Measurements from ENCODE around the gene STOX1.
"Not testable (repeated sequence)": the region's sequence is repeated elsewhere in the genome, so short reads cannot be mapped to it uniquely, and the experiment has no call there.

The STOX1 gene

DNA sequence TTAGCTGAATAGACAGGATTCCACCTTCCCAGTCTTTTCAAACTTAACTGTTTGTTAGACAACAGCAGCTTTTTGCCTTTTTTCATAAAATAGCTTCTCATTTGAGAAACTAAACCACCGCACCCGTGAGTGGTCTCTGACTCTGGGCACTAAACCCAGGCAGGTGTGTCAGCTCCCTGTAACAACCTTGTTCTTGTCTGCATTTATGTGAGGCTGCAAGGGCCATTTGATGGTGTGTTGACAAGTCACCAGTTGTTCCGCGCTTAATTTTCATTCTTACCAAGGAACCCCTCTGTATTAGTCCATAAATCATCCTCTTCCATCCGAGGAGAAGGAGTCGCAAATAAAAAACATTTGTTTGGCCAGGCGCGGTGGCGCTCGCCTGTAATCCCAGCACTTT lies 1.5 kb downstream of the STOX1 start:
- DNase-seq (ENCODE audit: insufficient read length, low spot score) (no peak), FAIRE-seq (no peak)
- no peak for TF ChIP-seq POLR2AphosphoS5 (IDR thresholded peaks at IDR 0.05; ENCODE audit: low read depth, low read length)
- TF ChIP-seq PAX5 (IDR thresholded peaks at IDR 0.05; ENCODE audit: insufficient read depth, low read length, severe bottlenecking): no peak
- no peak for TF ChIP-seq TAF1 (IDR thresholded peaks at IDR 0.05; ENCODE audit: low read depth, low read length)
- TF ChIP-seq SPI1 (IDR thresholded peaks at IDR 0.05; ENCODE audit: low read depth, low read length): no peak
- no peak for TF ChIP-seq POLR2A (IDR thresholded peaks at IDR 0.05; ENCODE audit: low read depth, low read length)
- TF ChIP-seq POU2F2 (IDR thresholded peaks at IDR 0.05; ENCODE audit: low read depth, low read length): no peak

DNA sequence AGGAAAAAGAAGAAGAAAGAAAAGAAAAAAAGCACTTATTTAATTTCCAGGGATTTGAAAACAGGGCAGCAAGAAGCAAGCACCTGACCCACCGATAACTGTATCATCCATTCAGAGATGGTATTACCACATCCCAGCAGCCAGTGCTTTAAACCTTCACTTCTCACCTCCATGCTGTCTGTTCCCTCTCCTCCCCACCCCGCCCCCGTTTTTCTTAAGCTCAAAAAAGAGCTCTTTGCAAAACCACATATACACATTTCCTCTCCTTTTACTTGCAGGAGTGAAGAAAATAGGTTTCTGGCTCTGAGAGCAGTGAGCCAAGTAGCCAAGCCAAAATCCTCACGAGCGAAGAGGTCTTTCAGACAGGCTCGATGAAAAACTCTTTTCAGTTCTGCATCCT lies 2.2 kb downstream of the STOX1 start:
- FAIRE-seq: no peak
- TF ChIP-seq SPI1 (IDR thresholded peaks at IDR 0.05; ENCODE audit: low read depth, low read length) (no peak), PAX5 (IDR thresholded peaks at IDR 0.05; ENCODE audit: insufficient read depth, low read length, severe bottlenecking) (no peak), POU2F2 (IDR thresholded peaks at IDR 0.05; ENCODE audit: low read depth, low read length) (no peak), POLR2AphosphoS5 (IDR thresholded peaks at IDR 0.05; ENCODE audit: low read depth, low read length) (no peak), TAF1 (IDR thresholded peaks at IDR 0.05; ENCODE audit: low read depth, low read length) (no peak), POLR2A (IDR thresholded peaks at IDR 0.05; ENCODE audit: low read depth, low read length) (no peak)
- DNase-seq (ENCODE audit: insufficient read length, low spot score): no peak

DNA sequence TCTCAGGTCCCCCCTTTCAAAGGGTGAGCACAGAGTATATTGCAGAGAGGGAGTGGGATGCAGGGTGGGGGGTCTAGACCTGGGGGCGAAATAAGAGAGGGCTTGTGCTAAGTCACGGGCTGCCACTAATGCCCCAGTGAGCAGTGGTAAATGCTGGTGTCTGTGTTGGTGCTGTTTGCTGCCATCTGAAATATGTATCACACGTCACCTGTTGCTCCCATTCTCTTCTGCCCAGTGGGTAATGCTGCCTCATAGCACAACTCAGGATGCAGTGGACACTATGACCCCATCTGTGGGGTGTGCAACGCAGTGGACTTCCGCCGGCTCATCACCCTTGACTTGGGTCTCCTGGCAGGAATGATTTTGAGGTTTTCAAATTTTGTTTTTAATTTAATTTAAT lies 2.6 kb downstream of the STOX1 start:
- DNase-seq (ENCODE audit: insufficient read length, low spot score) (no peak), FAIRE-seq (no peak)
- TF ChIP-seq PAX5 (IDR thresholded peaks at IDR 0.05; ENCODE audit: insufficient read depth, low read length, severe bottlenecking) (no peak), SPI1 (IDR thresholded peaks at IDR 0.05; ENCODE audit: low read depth, low read length) (no peak), TAF1 (IDR thresholded peaks at IDR 0.05; ENCODE audit: low read depth, low read length) (no peak), POLR2AphosphoS5 (IDR thresholded peaks at IDR 0.05; ENCODE audit: low read depth, low read length) (no peak), POU2F2 (IDR thresholded peaks at IDR 0.05; ENCODE audit: low read depth, low read length) (no peak), POLR2A (IDR thresholded peaks at IDR 0.05; ENCODE audit: low read depth, low read length) (no peak)

DNA sequence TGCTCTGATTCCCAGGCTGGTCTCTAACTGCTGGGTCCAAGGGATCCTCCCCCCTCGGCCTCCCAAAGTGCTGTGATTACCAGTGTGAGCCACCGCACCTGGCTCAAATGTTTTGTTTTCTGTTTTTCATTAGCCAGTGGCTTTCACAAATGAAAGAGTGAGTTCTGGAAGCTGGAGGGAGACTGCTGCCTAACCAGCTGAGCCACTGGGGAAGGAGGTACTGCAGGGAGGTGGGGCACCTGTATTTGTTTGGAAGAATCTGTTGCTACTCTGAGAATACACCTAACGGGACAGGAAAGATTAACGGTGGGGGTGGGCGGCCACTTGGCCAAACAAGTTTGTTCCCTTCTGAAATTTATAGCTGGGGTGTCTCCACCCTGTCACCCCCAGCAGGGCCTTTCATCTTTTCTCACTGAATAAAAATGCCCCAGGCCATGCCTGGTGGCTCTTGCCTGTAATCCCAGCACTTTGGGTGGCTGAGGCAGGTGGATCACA lies 4.7 kb downstream of the STOX1 start:
- no peak for TF ChIP-seq POLR2A (IDR thresholded peaks at IDR 0.05; ENCODE audit: low read depth, low read length)
- no peak for TF ChIP-seq SPI1 (IDR thresholded peaks at IDR 0.05; ENCODE audit: low read depth, low read length)
- no peak for TF ChIP-seq POLR2AphosphoS5 (IDR thresholded peaks at IDR 0.05; ENCODE audit: low read depth, low read length)
- no peak for TF ChIP-seq POU2F2 (IDR thresholded peaks at IDR 0.05; ENCODE audit: low read depth, low read length)
- TF ChIP-seq PAX5 (IDR thresholded peaks at IDR 0.05; ENCODE audit: insufficient read depth, low read length, severe bottlenecking): no peak
- TF ChIP-seq TAF1 (IDR thresholded peaks at IDR 0.05; ENCODE audit: low read depth, low read length): no peak
- DNase-seq (ENCODE audit: insufficient read length, low spot score) (no peak), FAIRE-seq (no peak)

DNA sequence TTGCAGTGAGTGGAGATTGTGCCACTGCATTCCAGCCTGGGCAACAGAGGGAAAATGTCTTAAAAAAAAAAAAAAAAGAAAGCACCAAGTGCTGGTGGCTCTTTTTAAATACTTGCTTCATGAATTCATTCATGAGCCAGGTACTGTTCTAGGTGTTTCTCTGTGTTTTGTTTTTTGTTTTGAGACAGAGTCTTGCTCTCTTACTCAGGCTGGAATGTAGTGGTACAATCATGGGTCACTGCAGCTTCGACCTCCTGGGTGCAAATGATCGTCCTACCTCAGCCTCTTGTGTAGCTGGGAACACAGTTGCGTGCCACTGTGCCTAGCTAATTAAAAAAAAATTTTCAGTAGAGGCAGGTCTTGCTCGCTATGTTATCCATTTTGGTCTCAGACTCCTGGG lies 5.3 kb downstream of the STOX1 start:
- DNase-seq (ENCODE audit: insufficient read length, low spot score) (no peak), FAIRE-seq (no peak)
- TF ChIP-seq POU2F2 (IDR thresholded peaks at IDR 0.05; ENCODE audit: low read depth, low read length) (no peak), POLR2A (IDR thresholded peaks at IDR 0.05; ENCODE audit: low read depth, low read length) (no peak), SPI1 (IDR thresholded peaks at IDR 0.05; ENCODE audit: low read depth, low read length) (no peak), TAF1 (IDR thresholded peaks at IDR 0.05; ENCODE audit: low read depth, low read length) (no peak), POLR2AphosphoS5 (IDR thresholded peaks at IDR 0.05; ENCODE audit: low read depth, low read length) (no peak), PAX5 (IDR thresholded peaks at IDR 0.05; ENCODE audit: insufficient read depth, low read length, severe bottlenecking) (no peak)

DNA sequence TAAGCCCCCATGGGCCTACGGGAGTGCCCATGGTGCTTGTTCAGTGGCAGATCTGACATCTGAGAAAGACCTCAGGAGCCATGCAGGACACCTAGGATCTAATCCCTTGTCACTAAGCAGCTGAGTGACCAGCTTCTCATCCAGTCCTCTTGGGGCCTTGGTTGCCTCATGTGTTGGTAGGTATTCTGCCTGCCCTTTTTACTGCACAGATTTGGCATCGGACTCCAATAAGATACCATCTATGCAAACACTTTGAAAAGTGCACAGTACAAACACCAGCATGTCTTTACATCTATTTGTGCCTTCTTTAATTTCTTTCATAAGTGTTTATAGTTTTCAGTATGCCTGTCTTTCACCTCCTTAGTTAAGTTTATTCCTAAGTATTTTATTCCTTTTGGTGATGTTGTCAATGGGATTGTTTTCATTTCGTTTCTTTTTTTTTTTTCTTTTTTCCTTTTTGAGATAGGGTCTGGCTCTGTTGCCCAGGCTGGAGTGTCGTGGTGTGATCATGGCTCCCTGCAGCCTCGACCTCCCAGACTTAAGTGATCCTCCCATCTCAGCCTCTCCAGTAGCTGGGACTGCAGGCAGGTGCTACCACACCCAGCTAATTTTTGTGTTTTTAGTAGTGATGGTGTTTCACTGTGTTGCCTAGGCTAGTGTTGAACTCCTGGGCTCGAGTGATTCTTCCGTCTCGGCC lies 10.4 kb downstream of the STOX1 start:
- DNase-seq (ENCODE audit: insufficient read length, low spot score) (no peak), FAIRE-seq (no peak)
- no peak for TF ChIP-seq SPI1 (IDR thresholded peaks at IDR 0.05; ENCODE audit: low read depth, low read length)

DNA sequence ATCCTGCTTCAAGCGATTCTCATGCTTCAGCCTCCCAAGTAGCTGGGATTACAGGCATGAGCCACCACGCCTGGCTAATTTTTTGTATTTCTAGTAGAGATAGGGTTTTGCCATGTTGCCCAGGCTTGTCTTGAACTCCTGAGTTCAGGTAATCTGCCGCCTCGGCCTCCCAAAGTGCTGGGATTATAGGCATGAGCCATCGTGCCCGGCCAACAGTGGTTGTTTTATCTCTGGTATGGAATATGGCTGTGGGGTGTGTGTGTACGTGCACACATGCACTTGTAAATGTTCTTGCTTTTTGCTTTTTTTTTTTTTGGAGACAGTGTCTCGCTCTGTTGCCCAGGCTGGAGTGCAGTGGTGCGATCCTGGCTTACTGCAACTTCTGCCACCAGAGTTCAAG lies 13.3 kb downstream of the STOX1 start:
- FAIRE-seq; DNase-seq (ENCODE audit: insufficient read length, low spot score): not testable (repeated sequence)

DNA sequence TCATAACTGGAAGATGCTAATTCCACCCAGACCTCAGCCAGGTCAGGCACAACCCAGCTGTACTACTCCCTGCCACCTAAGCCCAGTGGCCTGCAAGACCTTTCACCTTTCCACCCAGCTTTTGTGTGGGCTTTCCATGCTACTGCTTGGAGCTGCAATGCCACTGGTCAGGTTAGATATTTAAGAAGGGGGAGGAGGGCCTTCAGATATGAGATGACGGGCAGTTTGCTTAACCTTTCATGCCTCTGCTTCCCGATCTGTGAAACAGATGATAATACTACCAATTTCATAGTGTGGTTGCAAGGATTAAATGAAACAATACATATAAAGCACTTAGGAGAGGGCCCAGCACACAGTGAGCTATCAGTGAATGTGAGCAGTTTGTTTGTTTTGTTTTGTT lies 20.9 kb downstream of the STOX1 start:
- TF ChIP-seq PAX5 (IDR thresholded peaks at IDR 0.05; ENCODE audit: insufficient read depth, low read length, severe bottlenecking) (no peak), SPI1 (IDR thresholded peaks at IDR 0.05; ENCODE audit: low read depth, low read length) (no peak)
- FAIRE-seq: no peak
- no peak for DNase-seq (ENCODE audit: insufficient read length, low spot score)

DNA sequence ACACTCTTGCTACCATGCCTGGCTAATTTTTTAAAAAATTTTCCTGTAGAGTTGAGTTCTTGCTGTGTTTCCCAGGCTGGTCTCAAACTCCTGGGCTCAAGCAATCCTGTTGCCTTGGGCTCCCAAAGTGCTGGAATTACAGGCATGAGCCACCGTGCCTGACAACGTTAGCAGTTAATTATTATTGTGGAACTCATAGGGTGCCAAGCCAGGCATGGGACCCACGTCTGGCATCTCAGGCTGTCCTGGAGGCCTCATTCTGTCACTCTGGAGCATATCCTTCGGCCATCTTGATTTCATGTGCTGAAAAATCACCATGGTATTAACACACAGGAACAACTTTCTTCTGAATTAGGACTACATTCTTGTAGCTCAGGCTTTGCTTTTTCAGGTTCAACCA lies 21.5 kb downstream of the STOX1 start:
- FAIRE-seq: no peak
- TF ChIP-seq POLR2AphosphoS5 (IDR thresholded peaks at IDR 0.05; ENCODE audit: low read depth, low read length): no peak
- no peak for TF ChIP-seq TAF1 (IDR thresholded peaks at IDR 0.05; ENCODE audit: low read depth, low read length)
- TF ChIP-seq POU2F2 (IDR thresholded peaks at IDR 0.05; ENCODE audit: low read depth, low read length): no peak
- no peak for TF ChIP-seq SPI1 (IDR thresholded peaks at IDR 0.05; ENCODE audit: low read depth, low read length)
- no peak for TF ChIP-seq POLR2A (IDR thresholded peaks at IDR 0.05; ENCODE audit: low read depth, low read length)
- no peak for TF ChIP-seq PAX5 (IDR thresholded peaks at IDR 0.05; ENCODE audit: insufficient read depth, low read length, severe bottlenecking)
- DNase-seq (ENCODE audit: insufficient read length, low spot score): no peak

DNA sequence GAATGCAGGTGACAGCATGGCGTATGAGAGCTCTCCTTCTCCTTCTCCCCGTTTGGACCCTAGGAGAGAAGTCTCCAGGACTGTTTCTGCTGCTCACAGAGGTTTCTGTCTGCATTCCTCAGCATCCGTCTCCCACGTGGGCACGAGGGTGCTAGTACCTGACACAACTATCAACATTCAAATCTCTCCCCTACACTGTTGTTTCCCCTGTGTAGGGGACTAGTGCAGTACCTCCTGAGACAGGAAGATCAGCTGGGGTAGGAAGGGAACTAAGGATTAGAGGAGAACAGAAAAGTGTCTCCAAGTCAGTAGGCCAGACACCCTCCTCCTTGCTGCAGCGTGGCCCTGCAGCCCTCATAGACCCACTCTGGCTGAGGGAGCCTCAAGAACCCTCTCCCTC lies 29.0 kb downstream of the STOX1 start:
- no peak for FAIRE-seq
- TF ChIP-seq PAX5 (IDR thresholded peaks at IDR 0.05; ENCODE audit: insufficient read depth, low read length, severe bottlenecking) (no peak), POLR2A (IDR thresholded peaks at IDR 0.05; ENCODE audit: low read depth, low read length) (no peak), TAF1 (IDR thresholded peaks at IDR 0.05; ENCODE audit: low read depth, low read length) (no peak), SPI1 (IDR thresholded peaks at IDR 0.05; ENCODE audit: low read depth, low read length) (no peak), POU2F2 (IDR thresholded peaks at IDR 0.05; ENCODE audit: low read depth, low read length) (no peak), POLR2AphosphoS5 (IDR thresholded peaks at IDR 0.05; ENCODE audit: low read depth, low read length) (no peak)
- DNase-seq (ENCODE audit: insufficient read length, low spot score): no peak
